Sigmoid colon (tissue), 7 donors: Measurements from ENCODE around the gene ADCY5. TPM values are rescaled to one million over a fixed set of nuclear protein-coding genes. Genes with fewer than 3 reads are reported as not detected.
A peak's percentile ranks its signal among the peaks of the same experiment; 100 is the strongest.

ENCODE experiments used
- DNase-seq: peaks from one replicate; pipeline ENCODE4 v3.0.0-alpha.2; 2019
- H3K27ac ChIP-seq, 4 donors: fragments of 200-600 bp; sonication (generic); one replicate each; pipeline ENCODE4 v1.5.1; 2016 to 2019; ENCODE audit warnings: mild to moderate bottlenecking in 1 of 4
- H3K27me3 ChIP-seq, 3 donors: fragments of 200-600 bp; sonication (generic); one replicate each; pipeline ENCODE4 v1.5.1; 2019; ENCODE audit warnings: mild to moderate bottlenecking in 1 of 3
- H3K36me3 ChIP-seq, 4 donors: fragments of 200-600 bp; sonication (generic); one replicate each; pipeline ENCODE4 v1.5.1; 2016 to 2019
- H3K4me1 ChIP-seq, 4 donors: fragments of 200-600 bp; sonication (generic); one replicate each; pipeline ENCODE4 v1.5.1; 2017 to 2019
- H3K4me3 ChIP-seq, 4 donors: fragments of 200-600 bp; sonication (generic); one replicate each; pipeline ENCODE4 v1.5.1; 2017 to 2019; ENCODE audit warnings: mild to moderate bottlenecking in 2 of 4, moderate library complexity in 1 of 4
- H3K9me3 ChIP-seq, 4 donors: fragments of 200-600 bp in 3 of 4; sonication (generic) in 3 of 4; one replicate each; pipeline versions ENCODE4 v1.5.1 to v1.6.1; 2013 to 2019
- EP300 ChIP-seq, 4 donors: sonication (generic); formaldehyde crosslinking; IDR thresholded peaks; one replicate each; pipeline ENCODE4 v1.6.1; 2017; ENCODE audit warnings: antibody characterized with exemption in 4 of 4
- POLR2A ChIP-seq, 2 donors: fragments of 450-650 bp; IDR thresholded peaks; one replicate each; pipeline ENCODE4 v1.6.1; 2016; ENCODE audit warnings: antibody characterized with exemption in 2 of 2, mild to moderate bottlenecking in 2 of 2, moderate library complexity in 2 of 2
- POLR2AphosphoS5 ChIP-seq, 4 donors: sonication (generic); formaldehyde crosslinking; IDR thresholded peaks; one replicate each; pipeline ENCODE4 v1.6.1; 2017; ENCODE audit warnings: antibody characterized with exemption in 4 of 4
- WGBS, 2 donors: extraction: QIAGEN DNeasy Blood & Tissue Kit; methylation state at CpG; one replicate each; pipeline ENCODE4 v1.1.7; 2013; 5-methylcytosine and 5-hydroxymethylcytosine counted together
- intact Hi-C: fragments of 100-400 bp; cut with DNase I; formaldehyde crosslinking; loops from one replicate; pipeline ENCODE4 v1.15.1; 2023
- polyA plus RNA-seq, 3 donors: library from polyadenylated mRNA; stranded (reverse); fragments of 200-250 nt; gene quantifications; one replicate each; pipeline ENCODE4 v1.2.3, GENCODE V29; 2013
- total RNA-seq, 4 donors: library from RNA; depleted of rRNA; stranded (reverse); fragments of >200 nt; gene quantifications; one replicate each; pipeline ENCODE4 v1.1.0, GENCODE V29; 2016
- TF ChIP-seq, protein P1 (sequence below), 4 experiments: fragments of 450-650 bp in 3 of 4; fragments of 200-600 bp in 1 of 4; IDR thresholded peaks; one replicate each; pipeline ENCODE4 v1.5.1; 2016 to 2019; ENCODE audit warnings: antibody characterized with exemption in 4 of 4, mild to moderate bottlenecking in 3 of 4, moderate library complexity in 2 of 4
- donor health status: healthy with polysubstance abuse.
- donor health status: Bipolar disorder and iron deficiency.
- donor health status: healthy.

ADCY5 gene
- total and polyA plus RNA-seq, 7 donors, result 1.4 to 84.4 (median 39.5) TPM

- peaks cover 0 to 53% (median 44%) of the 10 kb centered on the region in 4 donors for H3K4me1 ChIP-seq
- H3K4me3 ChIP-seq, result no peak overlapping the region
- DNase-seq, result peak; percentile 54
- 89 to 96% methylated on average over 4 of the region's 4 CpGs for WGBS, 2 donors
- no peaks in the 10 kb centered on the region for H3K27me3 ChIP-seq
- H3K9me3 ChIP-seq, result no peaks in the 10 kb centered on the region
- intact Hi-C loops, result no loop called here
- TF ChIP-seq EP300 (IDR thresholded peaks at IDR 0.05) (no peak), POLR2AphosphoS5 (IDR thresholded peaks at IDR 0.05) (no peak), POLR2A (IDR thresholded peaks at IDR 0.05) (no peak)
- TF ChIP-seq, protein P1, sequence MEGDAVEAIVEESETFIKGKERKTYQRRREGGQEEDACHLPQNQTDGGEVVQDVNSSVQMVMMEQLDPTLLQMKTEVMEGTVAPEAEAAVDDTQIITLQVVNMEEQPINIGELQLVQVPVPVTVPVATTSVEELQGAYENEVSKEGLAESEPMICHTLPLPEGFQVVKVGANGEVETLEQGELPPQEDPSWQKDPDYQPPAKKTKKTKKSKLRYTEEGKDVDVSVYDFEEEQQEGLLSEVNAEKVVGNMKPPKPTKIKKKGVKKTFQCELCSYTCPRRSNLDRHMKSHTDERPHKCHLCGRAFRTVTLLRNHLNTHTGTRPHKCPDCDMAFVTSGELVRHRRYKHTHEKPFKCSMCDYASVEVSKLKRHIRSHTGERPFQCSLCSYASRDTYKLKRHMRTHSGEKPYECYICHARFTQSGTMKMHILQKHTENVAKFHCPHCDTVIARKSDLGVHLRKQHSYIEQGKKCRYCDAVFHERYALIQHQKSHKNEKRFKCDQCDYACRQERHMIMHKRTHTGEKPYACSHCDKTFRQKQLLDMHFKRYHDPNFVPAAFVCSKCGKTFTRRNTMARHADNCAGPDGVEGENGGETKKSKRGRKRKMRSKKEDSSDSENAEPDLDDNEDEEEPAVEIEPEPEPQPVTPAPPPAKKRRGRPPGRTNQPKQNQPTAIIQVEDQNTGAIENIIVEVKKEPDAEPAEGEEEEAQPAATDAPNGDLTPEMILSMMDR (IDR thresholded peaks at IDR 0.05), result no peak
- H3K27ac ChIP-seq, result peak overlapping the region in 2 of 4 donors; percentile 20 to 74
- H3K36me3 ChIP-seq, result peaks cover 0 to 12% (median 0%) of the 10 kb centered on the region in 4 donors
Observed at GRCh38 chr3:123351501-123351900, 97.4 kb downstream of the ADCY5 start.

GRCh38 chr3:123350971-123351370 is 97.9 kb downstream of the ADCY5 start:
- DNase-seq, result peak; percentile 50
- Histone ChIP-seq H3K4me3 (no peak overlapping the region), H3K4me1 (peaks cover 0 to 53% (median 46%) of the 10 kb centered on the region in 4 donors), H3K27me3 (no peaks in the 10 kb centered on the region), H3K36me3 (peaks cover 0 to 18% (median 2%) of the 10 kb centered on the region in 4 donors), H3K27ac (peak overlapping the region in 1 of 4 donors; percentile 74), H3K9me3 (no peaks in the 10 kb centered on the region)
- WGBS, 2 donors, result 83 to 89% methylated on average over 6 of the region's 6 CpGs
- intact Hi-C loops, result no loop called here
- TF ChIP-seq POLR2AphosphoS5 (IDR thresholded peaks at IDR 0.05) (no peak), EP300 (IDR thresholded peaks at IDR 0.05) (no peak), POLR2A (IDR thresholded peaks at IDR 0.05) (no peak)
- TF ChIP-seq, protein P1 (IDR thresholded peaks at IDR 0.05), result no peak

- H3K9me3 ChIP-seq, result no peaks in the 10 kb centered on the region
- TF ChIP-seq, protein P1 (IDR thresholded peaks at IDR 0.05), result no peak
- no peak for TF ChIP-seq EP300 (IDR thresholded peaks at IDR 0.05)
- TF ChIP-seq POLR2A (IDR thresholded peaks at IDR 0.05), result no peak
- TF ChIP-seq POLR2AphosphoS5 (IDR thresholded peaks at IDR 0.05), result no peak
- intact Hi-C loops, result no loop called here
- peak overlapping the region in 1 of 4 donors; percentile 74 for H3K27ac ChIP-seq
- DNase-seq, result peak; percentile 55
- peaks cover 0 to 58% (median 52%) of the 10 kb centered on the region in 4 donors for H3K4me1 ChIP-seq
- H3K27me3 ChIP-seq, result no peaks in the 10 kb centered on the region
- WGBS, 2 donors, result 80 to 83% methylated on average over 15 of the region's 15 CpGs
- no peak overlapping the region for H3K4me3 ChIP-seq
- peaks cover 0 to 24% (median 3%) of the 10 kb centered on the region in 4 donors for H3K36me3 ChIP-seq
Observed at GRCh38 chr3:123349566-123350435, 99.1 kb downstream of the ADCY5 start.

DNA sequence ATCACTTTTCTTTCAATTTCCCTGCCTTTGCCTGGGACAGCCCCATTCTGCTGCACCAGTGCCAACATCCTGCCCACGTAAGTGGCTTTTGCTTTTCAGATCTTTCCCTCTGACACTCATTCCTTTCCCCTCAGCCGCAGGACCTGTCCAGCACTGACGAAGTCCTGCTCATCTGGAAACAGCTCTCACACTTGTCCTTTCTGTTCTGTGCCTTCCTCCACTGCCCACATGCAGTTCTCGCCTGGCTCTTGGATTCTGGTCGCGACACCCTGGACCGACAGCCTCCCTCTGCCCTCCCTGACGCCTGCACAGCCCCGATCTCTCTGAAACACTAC is 99.7 kb downstream of the ADCY5 start:
- WGBS, 2 donors, result 79 to 87% methylated on average over 9 of the region's 9 CpGs
- intact Hi-C loops, result no loop called here
- DNase-seq, result peak; percentile 10
- Histone ChIP-seq H3K9me3 (no peaks in the 10 kb centered on the region), H3K4me3 (no peak overlapping the region), H3K27ac (peak overlapping the region in 1 of 4 donors; percentile 74), H3K4me1 (peaks cover 0 to 64% (median 55%) of the 10 kb centered on the region in 4 donors), H3K36me3 (peaks cover 0 to 24% (median 3%) of the 10 kb centered on the region in 4 donors), H3K27me3 (no peaks in the 10 kb centered on the region)
- no peak for TF ChIP-seq POLR2AphosphoS5 (IDR thresholded peaks at IDR 0.05)
- no peak for TF ChIP-seq POLR2A (IDR thresholded peaks at IDR 0.05)
- TF ChIP-seq EP300 (IDR thresholded peaks at IDR 0.05), result no peak
- TF ChIP-seq, protein P1 (IDR thresholded peaks at IDR 0.05), result no peak
